GM12872 (cell line): Measurements from ENCODE around the gene CD300E.

ENCODE experiments used
- TF ChIP-seq, protein P1 (sequence below): IDR thresholded peaks from 3 replicates; pipeline ENCODE4 v1.5.1; 2011; ENCODE audit warnings: low read depth, mild to moderate bottlenecking, low read length, moderate library complexity; ENCODE audit not compliant: insufficient read depth

The CD300E gene

DNA sequence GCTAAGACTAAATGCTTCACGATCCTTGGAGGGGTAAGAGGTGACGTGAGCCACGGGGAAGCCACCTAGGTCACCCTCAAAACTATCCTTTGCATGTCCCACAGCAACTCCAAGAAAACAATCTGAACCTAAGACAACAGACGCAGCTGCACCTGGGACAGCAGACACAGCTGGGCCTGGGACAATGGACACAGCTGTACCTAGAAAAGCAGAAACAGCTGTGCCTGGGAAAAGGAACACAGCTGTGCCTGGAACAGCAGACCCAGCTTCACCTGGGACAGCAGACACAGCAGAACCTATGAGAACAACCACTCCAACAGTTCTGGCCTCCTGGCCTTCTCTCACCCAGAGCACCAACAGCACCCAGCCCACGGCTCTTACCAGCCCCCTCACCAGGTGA lies 19.8 kb downstream of the CD300E start:
- TF ChIP-seq, protein P1, sequence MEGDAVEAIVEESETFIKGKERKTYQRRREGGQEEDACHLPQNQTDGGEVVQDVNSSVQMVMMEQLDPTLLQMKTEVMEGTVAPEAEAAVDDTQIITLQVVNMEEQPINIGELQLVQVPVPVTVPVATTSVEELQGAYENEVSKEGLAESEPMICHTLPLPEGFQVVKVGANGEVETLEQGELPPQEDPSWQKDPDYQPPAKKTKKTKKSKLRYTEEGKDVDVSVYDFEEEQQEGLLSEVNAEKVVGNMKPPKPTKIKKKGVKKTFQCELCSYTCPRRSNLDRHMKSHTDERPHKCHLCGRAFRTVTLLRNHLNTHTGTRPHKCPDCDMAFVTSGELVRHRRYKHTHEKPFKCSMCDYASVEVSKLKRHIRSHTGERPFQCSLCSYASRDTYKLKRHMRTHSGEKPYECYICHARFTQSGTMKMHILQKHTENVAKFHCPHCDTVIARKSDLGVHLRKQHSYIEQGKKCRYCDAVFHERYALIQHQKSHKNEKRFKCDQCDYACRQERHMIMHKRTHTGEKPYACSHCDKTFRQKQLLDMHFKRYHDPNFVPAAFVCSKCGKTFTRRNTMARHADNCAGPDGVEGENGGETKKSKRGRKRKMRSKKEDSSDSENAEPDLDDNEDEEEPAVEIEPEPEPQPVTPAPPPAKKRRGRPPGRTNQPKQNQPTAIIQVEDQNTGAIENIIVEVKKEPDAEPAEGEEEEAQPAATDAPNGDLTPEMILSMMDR = no peak

DNA sequence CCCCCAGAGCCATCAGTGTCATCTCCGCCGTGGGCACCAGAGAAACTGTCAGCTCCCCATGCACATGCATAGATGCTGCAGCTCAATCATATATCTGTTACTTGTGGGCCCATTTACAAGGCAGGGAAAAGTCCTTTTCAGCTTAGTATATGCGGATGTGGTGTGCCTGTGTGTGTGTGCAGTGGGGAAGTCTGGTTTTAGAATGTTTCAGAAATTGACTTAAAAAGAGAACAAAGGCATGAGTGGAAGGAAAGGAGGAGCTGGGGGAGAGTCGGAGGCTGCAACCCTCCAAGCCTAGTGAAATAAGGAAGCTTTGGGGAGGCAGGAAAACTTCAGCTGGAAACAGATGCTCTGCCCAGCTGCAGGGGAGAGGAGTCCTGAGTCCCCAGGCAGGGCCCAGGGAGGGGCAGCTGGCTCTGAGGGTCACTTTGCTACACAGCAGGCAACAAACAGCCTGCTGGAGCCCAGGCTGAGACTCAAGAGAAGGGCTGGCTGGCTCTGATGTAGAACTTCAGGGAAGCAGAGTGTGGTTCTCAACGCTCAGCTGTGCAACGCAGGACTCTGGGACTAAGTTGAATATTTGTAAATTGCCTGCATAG lies 20.4 kb downstream of the CD300E start:
- TF ChIP-seq, protein P1 = no peak

DNA sequence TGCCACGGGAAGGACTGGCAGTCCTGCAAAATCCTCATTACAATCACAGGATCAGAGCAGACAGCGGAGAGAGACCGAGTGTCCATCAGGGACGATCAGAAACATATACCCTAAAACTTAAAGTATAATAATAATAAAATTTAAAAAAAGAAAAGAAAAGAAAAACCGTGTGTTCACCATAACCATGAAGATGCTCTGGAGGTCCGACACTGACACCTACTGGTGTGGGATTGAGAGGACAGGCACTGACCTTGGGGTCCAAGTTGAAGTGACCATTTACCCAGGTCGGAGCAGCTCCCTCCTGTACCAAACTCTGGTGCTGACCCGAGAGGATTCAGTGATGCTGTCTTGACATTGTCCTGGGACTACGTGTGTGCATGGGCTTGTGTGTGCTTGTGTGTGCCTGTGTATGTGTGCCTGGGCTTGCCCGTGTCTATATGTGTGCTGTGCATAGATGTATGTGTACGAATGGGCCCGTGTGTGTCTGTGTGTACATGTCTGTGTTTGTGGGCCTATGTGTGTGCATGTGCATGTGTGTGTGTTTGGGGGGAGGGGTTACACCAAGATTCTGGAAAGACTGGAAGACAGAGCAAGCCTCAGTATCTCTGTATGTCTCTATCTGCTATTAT lies 21.5 kb downstream of the CD300E start:
- TF ChIP-seq, protein P1 = peak; percentile 78

DNA sequence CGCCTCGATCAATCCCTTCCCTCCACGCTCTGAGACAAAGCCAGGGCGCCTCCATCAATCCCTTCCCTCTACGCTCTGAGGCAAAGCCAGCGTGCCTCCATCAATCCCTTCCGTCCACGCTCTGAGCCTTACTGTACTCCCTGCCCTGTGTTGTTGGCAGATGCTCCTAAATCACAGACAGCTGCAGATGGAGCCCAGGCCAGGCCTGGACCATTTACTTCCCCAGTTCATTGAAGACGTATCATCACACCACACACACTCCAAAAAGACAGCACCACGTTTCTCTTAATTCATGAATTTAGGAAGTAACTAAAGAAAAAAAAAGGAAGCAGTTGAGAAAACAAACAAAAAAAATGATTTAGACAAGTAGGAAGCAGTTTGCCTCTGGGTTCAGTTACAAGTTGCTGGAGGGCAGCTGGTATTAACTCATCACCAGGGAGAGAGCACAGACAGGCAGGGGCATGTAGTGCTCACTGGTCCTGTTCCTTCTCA lies 24.0 kb downstream of the CD300E start:
- TF ChIP-seq, protein P1 = no peak

DNA sequence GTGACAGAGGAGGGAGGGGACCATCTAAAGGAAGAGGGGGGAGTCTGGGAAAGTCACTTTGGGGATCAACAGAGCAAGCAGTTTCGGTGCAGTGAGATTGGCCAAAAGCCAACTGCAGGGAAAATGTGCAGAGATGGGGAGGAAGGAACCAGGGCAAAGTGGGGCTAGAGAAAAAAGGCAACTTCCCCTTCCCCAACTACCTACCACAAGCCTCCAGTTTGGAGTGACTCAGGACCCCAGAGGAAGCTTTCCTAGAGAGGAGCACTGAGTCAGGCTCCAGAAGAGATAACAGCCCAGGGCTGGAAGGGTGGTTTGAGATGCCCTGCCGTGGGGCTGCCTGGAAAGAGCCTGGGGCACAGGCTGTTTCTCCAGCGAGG lies 24.5 kb downstream of the CD300E start:
- TF ChIP-seq, protein P1 = no peak

DNA sequence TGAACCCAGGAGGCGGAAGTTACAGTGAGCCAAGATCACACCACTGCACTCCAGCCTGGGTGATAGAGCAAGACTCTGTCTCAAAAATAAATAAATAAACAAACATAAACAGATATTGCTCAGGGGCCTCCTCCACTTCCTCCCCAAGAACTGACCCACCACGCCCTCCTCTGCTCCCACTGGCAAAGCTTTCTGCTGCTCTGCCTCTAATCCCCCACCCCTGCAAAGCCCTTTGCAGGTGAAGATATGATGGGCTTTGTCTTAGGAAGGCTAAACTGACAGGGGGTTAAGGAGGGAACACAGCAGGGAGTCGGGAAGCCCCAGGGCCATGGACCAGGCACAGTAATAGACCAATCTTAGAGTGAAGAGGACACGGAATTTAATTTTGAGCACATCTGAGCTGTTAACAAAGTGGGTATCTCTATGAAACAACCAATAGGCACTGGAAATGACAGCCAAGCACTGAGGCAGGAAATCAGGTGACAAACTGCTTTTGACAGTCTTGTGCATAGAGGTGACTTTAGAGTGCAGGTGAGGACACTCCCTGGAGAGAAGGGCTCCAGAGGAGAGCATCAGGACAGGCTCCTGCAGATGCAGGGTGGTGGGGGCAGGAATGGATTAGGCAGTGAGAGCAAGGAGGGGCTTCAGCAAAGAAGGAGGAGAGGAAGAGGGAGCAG lies 25.1 kb downstream of the CD300E start:
- TF ChIP-seq, protein P1 = no peak

DNA sequence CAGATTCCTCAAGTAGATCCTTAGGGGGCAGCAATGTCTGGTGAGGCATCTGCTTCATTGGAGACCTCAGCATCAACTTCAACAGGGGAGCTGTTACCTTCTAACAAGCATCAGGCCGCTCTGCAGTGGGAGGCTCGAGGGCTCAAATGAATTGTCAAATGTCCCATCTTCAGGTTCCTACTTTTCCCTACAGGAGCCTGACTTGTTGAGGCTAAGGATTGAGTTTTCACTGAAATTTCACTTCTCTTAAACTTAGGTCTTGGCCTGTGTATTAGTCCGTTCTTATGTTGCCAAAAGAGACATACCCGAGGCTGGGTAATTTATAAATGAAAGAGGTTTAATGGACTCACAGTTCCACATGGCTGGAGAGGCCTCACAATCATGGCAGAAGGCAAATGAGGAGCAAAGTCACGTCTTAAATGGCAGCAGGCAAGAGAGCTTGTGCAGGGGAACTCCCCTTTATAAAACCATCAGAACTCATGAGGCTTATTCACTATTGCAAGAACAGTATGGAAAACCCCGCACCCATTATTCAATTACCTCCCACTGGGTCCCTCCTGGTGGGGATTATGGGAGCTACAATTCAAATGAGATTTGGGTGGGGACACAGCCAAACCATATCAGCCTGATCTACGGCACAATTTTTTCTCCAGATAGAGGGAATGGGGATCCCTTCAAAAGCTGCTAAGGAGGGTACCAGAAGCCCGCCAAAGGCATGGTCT lies 26.3 kb downstream of the CD300E start:
- TF ChIP-seq, protein P1 = no peak
